Lower leg skin (tissue), 3 donors: Measurements from ENCODE around the gene MRPL18.

Experiments used
- POLR2A ChIP-seq, 2 donors: fragments of 450-650 bp; IDR thresholded peaks; one replicate each; pipeline ENCODE4 v1.6.1; 2016 to 2017; ENCODE audit warnings: antibody characterized with exemption in 2 of 2, mild to moderate bottlenecking in 1 of 2, moderate library complexity in 1 of 2
- TF ChIP-seq, protein P1 (sequence below), 3 donors: fragments of 450-650 bp; IDR thresholded peaks; one replicate each; pipeline ENCODE4 v1.5.1; 2016; ENCODE audit warnings: antibody characterized with exemption in 3 of 3, mild to moderate bottlenecking in 3 of 3, moderate library complexity in 2 of 3

DNA sequence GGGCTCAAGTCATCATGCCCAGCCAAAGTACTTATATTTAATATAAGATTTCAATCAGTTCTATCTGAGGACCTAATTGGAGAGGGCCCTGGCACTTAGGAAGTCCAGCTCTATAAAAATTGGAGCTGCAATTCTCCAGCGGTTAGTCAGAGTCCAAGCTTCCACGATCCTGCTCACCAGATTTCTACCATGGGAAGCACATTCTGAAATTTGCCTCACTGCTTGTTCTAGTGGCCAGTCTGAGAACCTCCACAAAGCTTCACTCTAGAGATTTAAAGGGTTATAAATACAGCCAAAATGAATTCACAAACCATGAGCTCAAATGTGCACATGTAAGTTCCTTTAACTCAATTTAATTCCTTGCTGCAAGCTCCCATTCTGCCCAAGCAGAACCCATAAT lies 43.3 kb downstream of the MRPL18 start:
- TF ChIP-seq, protein P1, sequence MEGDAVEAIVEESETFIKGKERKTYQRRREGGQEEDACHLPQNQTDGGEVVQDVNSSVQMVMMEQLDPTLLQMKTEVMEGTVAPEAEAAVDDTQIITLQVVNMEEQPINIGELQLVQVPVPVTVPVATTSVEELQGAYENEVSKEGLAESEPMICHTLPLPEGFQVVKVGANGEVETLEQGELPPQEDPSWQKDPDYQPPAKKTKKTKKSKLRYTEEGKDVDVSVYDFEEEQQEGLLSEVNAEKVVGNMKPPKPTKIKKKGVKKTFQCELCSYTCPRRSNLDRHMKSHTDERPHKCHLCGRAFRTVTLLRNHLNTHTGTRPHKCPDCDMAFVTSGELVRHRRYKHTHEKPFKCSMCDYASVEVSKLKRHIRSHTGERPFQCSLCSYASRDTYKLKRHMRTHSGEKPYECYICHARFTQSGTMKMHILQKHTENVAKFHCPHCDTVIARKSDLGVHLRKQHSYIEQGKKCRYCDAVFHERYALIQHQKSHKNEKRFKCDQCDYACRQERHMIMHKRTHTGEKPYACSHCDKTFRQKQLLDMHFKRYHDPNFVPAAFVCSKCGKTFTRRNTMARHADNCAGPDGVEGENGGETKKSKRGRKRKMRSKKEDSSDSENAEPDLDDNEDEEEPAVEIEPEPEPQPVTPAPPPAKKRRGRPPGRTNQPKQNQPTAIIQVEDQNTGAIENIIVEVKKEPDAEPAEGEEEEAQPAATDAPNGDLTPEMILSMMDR (IDR thresholded peaks at IDR 0.05) = no peak
- no peak for TF ChIP-seq POLR2A (IDR thresholded peaks at IDR 0.05)
